K562 (cell line): ENCODE measurements around the gene PROK1. TPM values are rescaled to one million over a fixed set of nuclear protein-coding genes. Genes with fewer than 3 reads are reported as not detected.

Experiments
- AFF1 ChIP-seq, 2 experiments: fragments of 450-650 bp; IDR thresholded peaks; 2 replicates each; pipeline ENCODE4 v1.6.1; 2018; ENCODE audit warnings: mild to moderate bottlenecking in 2 of 2, low read depth in 1 of 2; ENCODE audit not compliant: partially characterized antibody in 2 of 2
- AFF4 ChIP-seq: sonication (generic); formaldehyde crosslinking; IDR thresholded peaks from 2 replicates; pipeline ENCODE4 v1.8.0; 2023; ENCODE audit warnings: mild to moderate bottlenecking, missing genetic modification reagents
- CTCF ChIP-seq, 3 experiments: IDR thresholded peaks in 2 of 3; conservative IDR thresholded peaks in 1 of 3; 2 replicates each; pipeline ENCODE4 v1.5.1; 2011 to 2012; ENCODE audit warnings: low read length in 3 of 3, mild to moderate bottlenecking in 3 of 3, control low read depth in 2 of 3, improper control_type of control experiment in 1 of 3, inconsistent platforms in 1 of 3, low read depth in 1 of 3, mixed read lengths in 1 of 3, moderate library complexity in 1 of 3; ENCODE audit not compliant: insufficient read depth in 2 of 3
- EGR1 ChIP-seq: fragments of 450-650 bp; conservative IDR thresholded peaks from 2 replicates; pipeline ENCODE4 v1.6.1; 2017; ENCODE audit warnings: mild to moderate bottlenecking
- EWSR1 ChIP-seq: fragments of 450-650 bp; IDR thresholded peaks from 2 replicates; pipeline ENCODE4 v1.6.1; 2018; ENCODE audit warnings: borderline replicate concordance, mild to moderate bottlenecking, low read depth, moderate library complexity; ENCODE audit not compliant: partially characterized antibody
- MAFF ChIP-seq: IDR thresholded peaks from 2 replicates; pipeline ENCODE4 v1.6.1; 2012; ENCODE audit warnings: low read length, improper control_type of control experiment
- MEF2D ChIP-seq: conservative IDR thresholded peaks from 2 replicates; pipeline ENCODE4 v1.6.1; 2016; ENCODE audit warnings: low read depth, missing genetic modification characterization, missing compliant biosample characterization
- RBM39 ChIP-seq: fragments of 200-400 bp; formaldehyde crosslinking; optimal IDR thresholded peaks from 2 replicates; pipeline ENCODE3; 2018; ENCODE audit warnings: low read depth, low read length
- SMC3 ChIP-seq: conservative IDR thresholded peaks from 2 replicates; pipeline ENCODE4 v1.6.1; 2011; ENCODE audit warnings: low read depth, low read length, improper control_type of control experiment; ENCODE audit not compliant: insufficient read depth
- TEAD1 ChIP-seq, 2 experiments: fragments of 450-650 bp in 1 of 2; sonication (generic) in 1 of 2; formaldehyde crosslinking; IDR thresholded peaks; 2 replicates each; pipeline versions ENCODE4 v1.4.0 to v1.8.0; 2020 to 2022; ENCODE audit warnings: mild to moderate bottlenecking in 2 of 2, missing genetic modification reagents in 1 of 2
- TEAD4 ChIP-seq, 2 experiments: sonication (generic) in 1 of 2; formaldehyde crosslinking in 1 of 2; IDR thresholded peaks; 2 replicates each; pipeline versions ENCODE4 v1.6.1 to v1.8.0; 2012 to 2022; ENCODE audit warnings: borderline replicate concordance in 1 of 2, inconsistent platforms in 1 of 2, low read length in 1 of 2, mild to moderate bottlenecking in 1 of 2, missing genetic modification reagents in 1 of 2
- ZNF639 ChIP-seq, 2 experiments: fragments of 200-800 bp in 1 of 2; sonication (Bioruptor generic) in 1 of 2; sonication (generic) in 1 of 2; formaldehyde crosslinking in 1 of 2; IDR thresholded peaks in 1 of 2; conservative IDR thresholded peaks in 1 of 2; 2 replicates each; pipeline versions ENCODE4 v1.5.0 to v1.6.1; 2016 to 2020; ENCODE audit warnings: missing compliant biosample characterization in 1 of 2, missing genetic modification characterization in 1 of 2, missing genetic modification reagents in 1 of 2
- polyA plus RNA-seq, 8 experiments: library from polyadenylated mRNA; depleted of rRNA in 4 of 8; stranded (reverse) in 5 of 8; unstranded in 3 of 8; fragments of >200 nt; fragmentation: Nextera tagmentation in 2 of 8; fragmentation: Illumina TruSeq in 1 of 8; extraction: Ambion mirVana in 2 of 8; extraction: Trizol in 1 of 8; gene quantifications; 2 replicates each; pipeline versions ENCODE4 v1.2.1 to v1.2.3, GENCODE V29; 2011 to 2014; ENCODE audit warnings: inconsistent platforms in 1 of 8, missing spikeins in 1 of 8
- total RNA-seq, 7 experiments: library from RNA; depleted of rRNA in 6 of 7; stranded (reverse); fragments of >200 nt in 6 of 7; fragmentation: Illumina TruSeq in 2 of 7; extraction: Trizol in 2 of 7; gene quantifications; 2 replicates each; pipeline versions ENCODE4 v1.2.1 to v1.2.3, GENCODE V29; 2011 to 2021; ENCODE audit warnings: low replicate concordance in 1 of 7

The PROK1 gene
- total and polyA plus RNA-seq, 9 of the 15 experiments (the other 6 are each of a cell fraction or from before 2014, with no cell fraction given): 0.15 TPM; not detected in 8

- 0 out of 2 replicates have a peak, but pooled peaks have one; percentile 15 for TF ChIP-seq AFF4 (CRISPR knock-in tag)
- TF ChIP-seq TEAD1 (CRISPR knock-in tag; IDR thresholded peaks at IDR 0.05): peak; percentile 44 to 81; a peak in 1 of 4 replicates
- TF ChIP-seq TEAD4 (IDR thresholded peaks at IDR 0.05; ENCODE audit: low read length): peak; percentile 49
- no peak for TF ChIP-seq TEAD4 (CRISPR knock-in tag; IDR thresholded peaks at IDR 0.05; ENCODE audit: borderline replicate concordance)
- TF ChIP-seq CTCF (IDR thresholded peaks at IDR 0.05 in 2 of 3, conservative IDR thresholded peaks at IDR 0.05 in 1 of 3; ENCODE audit: insufficient read depth in 2 of 3, low read depth in 1 of 3, low read length in 3 of 3): peak; percentile 92 to 98 (median 97)
- peak; percentile 98 for TF ChIP-seq SMC3
- TF ChIP-seq RBM39: peak; percentile 44
- TF ChIP-seq ZNF639 (CRISPR knock-in tag; conservative IDR thresholded peaks at IDR 0.05 in 1 of 2, IDR thresholded peaks at IDR 0.05 in 1 of 2): peak in 1 of 2 experiments; percentile 65; a peak in 1 of 4 replicates
- TF ChIP-seq MAFF: peak; percentile 32; the same call in 1 of the 2 replicates
- peak in 1 of 2 experiments; percentile 50 for TF ChIP-seq AFF1 (IDR thresholded peaks at IDR 0.05; ENCODE audit: low read depth in 1 of 2, partially characterized antibody in 2 of 2)
- no peak for TF ChIP-seq MEF2D (tag)
- no peak for TF ChIP-seq EGR1
- no peak for TF ChIP-seq EWSR1
Observed at GRCh38 chr1:110412576-110412975, 38.4 kb upstream of the PROK1 start (continued).
